ENCODE data around the gene B9D1.

B9D1 gene

DNA sequence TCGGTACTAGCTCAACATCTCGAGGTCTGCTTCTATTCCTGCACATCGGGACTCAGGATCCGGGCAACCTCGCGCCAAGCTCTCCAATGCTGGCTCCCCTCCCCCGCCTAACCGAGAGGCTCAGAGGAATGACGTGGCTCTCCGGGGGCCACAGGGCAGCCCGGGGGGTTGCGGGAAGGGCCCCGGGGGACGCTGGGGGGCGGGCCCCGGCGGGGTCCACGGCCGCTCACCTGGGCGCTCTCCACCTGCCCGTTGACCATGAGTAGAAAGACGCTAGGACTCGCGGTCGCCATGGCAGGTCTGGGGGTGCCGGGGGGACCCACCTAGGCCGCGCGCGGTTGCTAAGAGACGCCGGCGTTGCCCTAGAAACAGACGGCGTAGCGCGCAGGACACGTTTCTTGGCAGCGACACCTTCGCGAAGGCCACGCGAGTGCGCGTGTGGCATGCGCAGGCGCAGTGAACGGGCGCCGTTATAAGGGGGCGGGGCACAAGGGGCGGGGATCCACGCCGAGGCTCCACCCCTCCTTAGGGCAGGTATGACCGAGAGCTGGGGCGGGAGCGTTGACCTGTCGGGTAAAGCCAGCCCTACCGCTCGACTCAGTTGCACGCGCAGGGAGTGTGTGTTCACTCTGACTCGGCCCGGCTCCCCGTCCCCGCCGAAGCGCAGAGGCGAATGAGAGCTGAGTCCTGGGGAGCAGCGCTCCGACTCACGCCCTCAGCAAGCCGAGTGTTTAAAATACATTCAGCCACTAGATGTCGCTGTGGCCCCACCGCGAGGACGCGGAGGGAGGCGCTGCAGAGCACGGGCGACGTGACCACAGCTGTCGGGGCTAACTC lies at the start of gene B9D1:
Gene B9D1 (minus strand): TSS at position 447 of the 837 bp plus-strand sequence. CDS start 154 bp downstream, at position 293.
- peak; percentile 90 for DNase-seq

GRCh38 chr17:19411631-19412030 lies 49.1 kb upstream of the B9D1 start:
- no peak for DNase-seq

- DNase-seq, result no peak
Measured at GRCh38 chr17:19410875-19411620, 48.5 kb upstream of the B9D1 start, which contains the start of gene RNF112. Gene RNF112 (plus strand): TSS chr17:19411232. CDS start chr17:19411409, 177 bp downstream.

DNA sequence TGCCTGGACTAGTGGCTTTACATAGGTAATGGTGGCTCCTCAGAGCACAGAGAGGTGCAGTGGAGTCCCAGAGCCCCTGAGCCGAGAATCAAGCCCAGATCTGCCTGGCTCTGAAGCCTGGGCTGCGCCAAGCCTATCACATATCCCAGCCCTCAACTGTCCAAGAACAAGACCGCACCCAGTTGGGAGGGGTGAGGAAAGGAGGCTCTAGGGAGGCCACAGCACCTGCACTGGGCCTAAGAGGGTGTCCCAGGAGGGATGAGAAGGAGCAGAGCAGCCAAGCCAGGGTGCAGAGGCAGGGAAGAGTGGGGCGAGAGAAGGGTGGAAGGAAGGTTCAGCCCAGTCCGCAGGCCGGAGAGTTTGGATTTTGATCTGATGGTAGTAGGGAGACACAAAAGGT lies 47.6 kb upstream of the B9D1 start:
- no peak for DNase-seq

DNA sequence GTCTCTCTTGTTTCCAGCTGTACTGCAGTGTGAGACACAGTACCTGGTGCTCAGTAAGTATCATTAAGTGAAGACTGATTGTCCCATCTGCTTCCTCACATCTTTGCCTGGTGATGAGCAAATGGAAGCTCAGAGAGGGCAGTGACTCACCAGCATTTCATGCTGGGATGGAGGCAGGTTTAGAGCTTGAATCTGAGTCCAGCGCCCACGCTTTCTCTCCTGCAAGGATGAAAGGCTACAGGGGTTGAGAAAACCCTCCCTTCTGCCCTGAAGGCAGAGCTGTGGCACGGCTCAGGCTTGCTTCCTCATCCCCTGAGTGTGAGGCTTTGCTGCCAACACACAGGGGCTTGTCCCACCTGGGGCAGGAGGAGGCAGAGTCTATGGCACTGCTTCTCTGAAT lies 47.0 kb upstream of the B9D1 start:
- no peak for DNase-seq

- DNase-seq, result no peak
Measured at GRCh38 chr17:19409066-19409465, 46.5 kb upstream of the B9D1 start.

DNA sequence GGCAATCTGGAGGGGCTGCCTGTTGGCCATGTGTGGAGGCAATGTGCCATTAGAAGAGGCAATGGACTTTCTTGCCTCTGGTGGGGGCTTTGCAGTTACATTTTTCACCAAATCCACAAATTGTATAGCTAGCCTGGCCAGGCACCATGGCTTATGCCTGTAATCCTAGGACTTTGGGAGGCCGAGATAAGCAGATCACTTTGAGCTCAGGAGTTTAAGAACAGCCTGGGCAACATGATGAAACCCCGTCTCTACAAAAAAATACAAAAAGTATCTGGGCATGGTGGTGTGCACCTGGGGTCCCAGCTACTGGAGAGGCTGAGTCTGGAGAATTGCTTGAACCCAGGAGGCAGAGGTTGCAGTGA lies 45.8 kb upstream of the B9D1 start:
- no peak for DNase-seq

DNA sequence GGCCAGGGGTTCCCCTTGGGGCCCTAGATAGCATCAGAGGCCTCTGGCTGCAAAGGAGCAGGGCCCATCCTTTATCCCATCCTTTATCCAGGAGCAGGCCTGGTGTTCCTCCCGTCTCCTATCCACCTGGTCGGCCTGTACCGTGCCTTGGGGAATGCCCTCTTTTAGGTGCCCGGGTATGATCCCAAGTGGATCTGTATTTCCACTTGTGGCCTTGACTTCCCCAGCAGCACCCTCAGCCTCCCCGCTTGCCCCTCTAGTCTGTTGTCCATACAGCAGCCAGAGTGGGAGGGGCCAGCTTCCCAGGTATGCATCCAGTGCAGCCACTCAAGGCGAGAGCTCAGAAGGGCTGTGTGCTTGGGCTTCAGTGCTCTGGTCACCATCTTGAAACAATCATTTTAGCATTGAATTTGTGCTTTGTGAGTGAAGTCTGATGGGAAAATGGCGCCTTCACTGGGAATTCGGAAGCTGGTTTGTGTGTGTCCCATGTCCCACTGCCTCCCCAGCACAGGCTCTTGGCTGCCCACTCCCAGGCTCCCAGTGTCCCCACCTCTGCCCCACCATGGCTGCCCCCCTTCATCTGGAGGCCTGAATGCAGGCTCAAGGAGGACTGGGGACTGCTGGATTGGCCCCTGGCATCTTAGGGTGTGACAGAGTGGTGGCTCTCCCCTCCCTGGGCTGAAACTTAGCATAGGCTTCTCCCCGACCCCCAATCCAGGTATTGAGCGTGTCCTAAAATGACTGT lies 45.2 kb upstream of the B9D1 start:
- DNase-seq, result no peak

DNA sequence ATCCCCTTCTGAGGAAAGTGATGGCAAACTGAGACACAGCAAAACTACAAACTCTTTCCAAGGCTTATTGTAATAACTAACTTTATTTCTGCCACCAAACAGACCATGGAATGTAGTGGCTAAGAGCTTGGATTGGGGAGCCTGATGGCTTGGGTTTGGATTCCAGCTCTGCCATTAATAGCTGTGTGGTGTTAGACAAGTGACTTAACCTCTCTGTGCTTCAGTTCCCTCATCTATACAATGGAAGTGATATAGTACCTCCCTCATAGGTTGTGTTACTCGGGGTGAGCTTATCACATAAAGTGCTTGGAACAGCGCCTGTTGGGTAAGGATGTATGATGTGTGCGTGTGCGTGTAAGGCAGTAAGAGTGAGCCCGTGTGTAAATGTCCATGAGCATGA lies 42.6 kb upstream of the B9D1 start:
- no peak for DNase-seq

DNA sequence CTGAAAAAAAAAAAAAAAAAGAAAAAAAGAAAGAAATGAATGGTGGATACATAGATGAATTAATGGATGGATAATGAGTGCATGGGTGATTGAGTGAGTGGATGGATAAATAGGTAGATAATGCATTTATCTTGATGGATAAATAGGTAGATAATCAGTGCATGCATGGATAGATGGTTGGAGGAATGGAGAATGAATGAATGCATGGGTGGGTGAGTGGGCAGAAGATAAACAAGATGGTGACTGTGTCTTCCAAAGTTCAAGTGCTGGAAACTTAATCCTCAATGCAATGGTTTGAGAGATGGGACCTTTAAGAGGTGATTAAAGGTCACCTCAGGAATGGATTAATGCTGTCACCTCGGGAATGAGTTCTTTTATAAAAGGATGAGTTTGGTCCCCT lies 41.7 kb upstream of the B9D1 start:
- no peak for DNase-seq

GRCh38 chr17:19403021-19403420 lies 40.5 kb upstream of the B9D1 start:
- DNase-seq, result no peak

- DNase-seq, result no peak
Measured at GRCh38 chr17:19402171-19402570, 39.6 kb upstream of the B9D1 start.

DNA sequence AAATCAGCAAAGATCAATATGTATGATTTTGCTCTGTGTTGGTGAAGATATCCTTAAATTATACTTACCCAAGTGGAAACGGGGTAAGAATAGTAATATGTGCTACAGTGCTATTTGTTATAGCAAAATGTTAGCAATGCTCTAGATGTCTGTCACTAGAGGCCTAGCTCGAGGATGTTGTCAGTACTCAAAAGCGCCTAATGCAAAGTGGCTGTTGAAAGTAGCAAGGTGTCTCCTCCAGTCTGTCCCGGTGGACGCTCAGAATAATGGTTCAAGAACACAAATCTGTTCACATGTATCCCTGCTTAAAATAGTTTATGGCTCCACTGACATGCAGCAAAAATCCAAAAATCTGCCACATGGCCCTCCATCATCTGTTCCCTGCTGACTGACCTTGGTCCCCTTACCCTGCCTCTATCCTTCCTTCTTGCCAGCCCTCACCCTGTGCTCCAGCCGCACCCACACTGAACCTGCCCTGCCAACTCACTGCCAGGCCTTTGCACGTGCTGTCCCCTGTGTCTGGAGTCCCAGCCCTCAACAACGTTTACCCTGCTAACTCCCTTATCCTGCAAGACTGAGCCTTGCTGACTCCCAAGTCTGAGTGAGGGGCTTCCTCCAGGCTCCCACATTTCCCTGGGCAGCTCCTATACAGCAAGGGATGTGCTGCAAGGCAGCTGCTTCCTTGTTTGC lies 38.9 kb upstream of the B9D1 start:
- DNase-seq, result no peak

DNA sequence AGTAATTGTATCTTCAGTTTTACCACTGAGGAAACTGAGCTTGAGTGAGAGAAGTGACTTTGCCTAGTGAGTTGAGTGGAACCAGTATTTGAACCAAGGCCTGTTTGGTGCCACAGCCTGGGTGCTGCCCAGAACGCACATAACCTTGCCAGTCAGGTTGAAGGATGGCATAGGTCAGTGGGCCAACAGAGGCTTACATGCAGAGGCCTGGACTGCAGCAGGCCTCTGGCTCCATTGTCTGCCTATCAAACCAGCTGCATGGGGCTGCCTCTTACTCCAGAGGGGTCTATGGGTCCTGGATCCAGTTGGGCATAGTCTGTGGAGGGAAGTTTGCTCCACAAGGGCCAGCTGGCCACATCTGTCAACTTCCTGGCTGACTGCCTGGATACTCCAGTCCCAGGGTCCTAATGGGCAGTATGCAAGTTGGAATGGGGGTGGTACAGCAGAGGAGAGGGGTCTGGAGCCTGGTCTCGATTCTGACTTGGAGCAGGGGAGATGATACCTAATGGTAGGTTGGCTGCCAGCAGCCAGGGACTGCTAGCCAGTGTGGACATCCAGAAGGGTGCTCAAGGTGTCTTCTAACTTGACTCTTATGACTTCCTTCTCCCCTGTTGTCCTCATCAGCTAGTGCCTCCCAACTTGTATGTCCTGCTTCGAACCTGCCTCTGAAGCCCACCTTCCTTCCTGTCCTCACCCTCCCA lies 37.4 kb upstream of the B9D1 start:
- DNase-seq, result no peak

DNA sequence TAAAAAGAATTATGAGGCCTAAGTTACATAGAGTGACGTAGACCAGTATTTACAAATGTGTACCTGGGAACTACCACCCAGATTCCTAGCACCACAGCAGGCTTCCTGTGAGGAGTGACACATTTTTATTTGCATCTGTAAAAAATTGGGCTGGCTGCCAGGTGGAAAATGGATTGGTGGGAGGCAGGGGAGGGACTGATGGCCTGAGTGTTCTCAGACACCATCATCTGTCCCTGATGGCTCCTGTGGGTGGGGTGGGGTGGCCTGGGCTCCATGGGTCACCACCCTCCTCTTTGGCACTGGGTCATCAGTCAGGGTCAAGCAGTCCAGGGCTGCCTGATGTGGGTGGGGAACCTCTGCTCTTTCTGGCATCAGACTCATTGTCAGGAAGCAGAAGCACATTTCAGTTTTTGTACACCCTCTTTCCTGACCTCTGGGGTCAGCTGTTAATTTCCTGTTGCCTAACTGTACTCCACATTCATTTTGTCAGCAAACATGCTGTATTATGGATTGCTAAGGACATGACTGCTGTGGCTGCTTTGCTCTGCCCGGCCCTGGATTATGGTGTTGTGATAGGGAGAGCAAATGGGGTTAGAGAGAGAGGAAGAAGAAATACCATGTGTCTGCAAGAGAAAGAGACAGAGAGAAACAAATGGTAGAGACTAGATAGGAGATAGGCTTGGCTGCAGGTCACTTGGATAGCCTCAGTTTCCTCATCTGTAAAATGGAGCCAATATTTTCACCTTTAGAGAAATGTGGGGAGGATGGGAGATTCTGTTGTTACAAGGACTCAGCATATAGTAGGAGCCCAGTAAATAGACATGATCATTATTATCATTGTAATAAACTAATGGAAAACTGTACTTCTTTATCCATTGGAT lies 36.0 kb upstream of the B9D1 start:
- no peak for DNase-seq

DNA sequence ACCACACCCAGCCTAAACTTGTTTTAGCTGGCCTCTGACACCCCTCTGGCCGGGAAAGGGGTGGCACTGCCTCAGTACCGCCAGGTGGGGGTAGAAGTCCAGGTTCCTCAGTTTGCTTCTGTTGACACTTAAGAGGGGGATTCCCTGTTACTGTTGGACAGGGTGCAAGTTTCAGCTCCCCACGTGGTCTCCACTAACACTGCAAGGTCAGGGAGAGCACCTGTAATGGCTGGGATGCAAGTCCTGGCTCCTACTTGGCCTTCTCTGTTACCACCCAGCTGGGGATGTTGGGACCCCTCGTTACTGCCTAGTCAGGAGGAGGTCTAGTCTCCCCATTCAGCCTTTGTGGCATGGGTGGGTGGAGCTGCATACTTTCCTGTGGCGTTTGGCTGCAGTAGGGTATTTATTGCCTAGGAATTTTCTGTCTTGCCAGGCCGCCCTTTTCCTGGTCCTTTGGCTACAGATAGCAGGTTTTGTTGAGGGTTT lies 35.1 kb upstream of the B9D1 start:
- DNase-seq, result no peak

DNA sequence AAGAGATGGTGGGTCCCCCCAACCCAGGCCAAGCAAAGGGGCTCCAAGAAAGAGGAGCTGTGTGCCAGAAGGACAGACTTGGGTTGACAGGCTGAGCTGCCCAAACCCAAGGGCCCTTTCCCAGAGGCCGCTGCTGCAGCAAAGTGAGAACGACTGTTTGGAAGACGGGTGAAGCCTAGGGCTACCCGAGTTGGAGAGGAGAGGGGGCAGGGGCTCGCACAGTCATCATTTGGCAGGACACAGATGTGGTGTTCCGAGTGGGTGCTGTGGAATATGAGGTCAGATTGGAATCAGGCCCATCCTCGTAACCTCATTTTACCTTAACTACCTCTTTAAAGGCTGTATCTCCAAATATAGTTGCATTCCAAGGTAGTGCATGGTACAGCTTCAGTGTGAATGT lies 29.8 kb upstream of the B9D1 start:
- DNase-seq, result no peak

DNA sequence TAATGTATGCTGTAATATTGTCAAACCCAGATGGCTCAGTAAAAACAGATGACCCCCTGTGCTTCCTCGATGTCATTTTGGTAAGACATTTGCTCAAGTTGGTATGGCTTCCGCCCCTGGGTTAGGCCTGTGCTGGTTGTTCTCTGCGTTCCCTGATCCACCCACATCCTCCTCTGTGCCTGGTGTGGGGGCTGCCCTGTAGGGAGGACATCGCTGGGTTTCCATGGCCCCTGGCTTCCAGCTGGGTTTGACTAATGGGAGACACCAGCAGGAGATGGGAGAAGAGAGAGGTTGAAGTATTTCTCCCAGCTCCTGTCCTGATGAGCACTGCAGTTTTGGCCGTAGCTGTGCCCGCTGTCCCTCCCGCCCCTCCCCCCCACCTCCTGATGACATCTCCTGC lies 28.9 kb upstream of the B9D1 start:
- DNase-seq, result no peak

- no peak for DNase-seq
Measured at GRCh38 chr17:19390951-19391350, 28.4 kb upstream of the B9D1 start.

GRCh38 chr17:19388791-19389785 lies 26.6 kb upstream of the B9D1 start:
- DNase-seq, result no peak

All from activated CD4-positive, CD25-positive, alpha-beta regulatory T cell treated with anti-CD3 and anti-CD28 coated beads, Interleukin-2, amount 50 U/mL, for 72 hours (primary cell).